IPS-18c (cell line): Measurements from ENCODE around the gene KRT4.

Experiments
- H3K4me3 ChIP-seq: 2 replicates; pipeline ENCODE4 v1.7.0; 2013; ENCODE audit warnings: low read depth, mild to moderate bottlenecking, low read length, moderate library complexity; ENCODE audit not compliant: insufficient read depth
- H3K9me3 ChIP-seq: one replicate; pipeline ENCODE4 v1.6.1; 2013; ENCODE audit warnings: mild to moderate bottlenecking, low read length, moderate library complexity; ENCODE audit not compliant: control insufficient read depth, insufficient read depth

The KRT4 gene

GRCh38 chr12:52827499-52828090 lies 13.7 kb upstream of the KRT4 start:
- no peaks in the 10 kb centered on the region for H3K9me3 ChIP-seq
- no peak overlapping the region for H3K4me3 ChIP-seq

DNA sequence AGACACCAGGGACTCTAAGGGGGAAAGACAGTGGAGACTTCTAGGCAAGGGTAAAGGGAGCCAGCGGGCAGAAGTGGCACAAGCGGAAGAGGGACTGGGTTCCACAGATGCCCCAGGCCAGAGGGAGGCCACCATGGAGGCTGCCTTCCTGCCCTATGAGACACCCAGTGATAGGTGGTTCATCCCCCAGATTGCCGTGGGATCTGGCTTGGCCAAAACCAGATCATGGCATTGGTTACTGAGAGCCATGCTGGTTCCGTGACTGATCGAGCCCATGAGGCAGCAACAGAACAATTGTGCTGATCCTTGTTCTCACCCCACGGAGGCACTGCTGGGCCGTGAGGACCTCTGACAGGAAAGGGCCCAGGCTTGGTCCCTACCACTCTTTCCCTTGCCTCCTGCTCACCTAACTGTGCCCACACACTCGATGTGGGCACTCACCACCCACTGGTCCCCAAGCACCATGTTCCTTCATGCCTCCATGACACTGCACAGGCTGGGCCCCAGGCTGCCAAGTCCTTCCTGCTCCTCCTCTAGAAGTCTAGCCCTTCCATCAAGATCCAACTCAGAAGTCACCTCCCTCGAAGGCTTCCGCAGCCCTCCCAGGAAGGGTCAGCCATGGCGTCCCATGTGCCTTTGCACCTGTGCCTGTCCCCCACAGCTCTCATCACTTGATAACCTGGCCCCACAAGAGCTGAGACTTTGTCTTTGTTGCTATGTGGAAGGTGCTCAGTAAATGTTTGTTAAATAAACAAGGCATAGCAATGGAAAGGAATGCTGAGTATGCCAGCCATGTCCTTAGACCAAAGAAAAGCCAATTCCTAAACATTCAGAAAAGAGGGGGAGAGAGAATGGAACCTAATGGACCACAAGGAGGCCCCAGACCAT lies 12.9 kb upstream of the KRT4 start:
- no peaks in the 10 kb centered on the region for H3K9me3 ChIP-seq
- no peak overlapping the region for H3K4me3 ChIP-seq

- Histone ChIP-seq H3K4me3 (no peak overlapping the region), H3K9me3 (no peaks in the 10 kb centered on the region)
These were observed 12.0 kb upstream of the KRT4 start for GRCh38 chr12:52825961-52826360.

DNA sequence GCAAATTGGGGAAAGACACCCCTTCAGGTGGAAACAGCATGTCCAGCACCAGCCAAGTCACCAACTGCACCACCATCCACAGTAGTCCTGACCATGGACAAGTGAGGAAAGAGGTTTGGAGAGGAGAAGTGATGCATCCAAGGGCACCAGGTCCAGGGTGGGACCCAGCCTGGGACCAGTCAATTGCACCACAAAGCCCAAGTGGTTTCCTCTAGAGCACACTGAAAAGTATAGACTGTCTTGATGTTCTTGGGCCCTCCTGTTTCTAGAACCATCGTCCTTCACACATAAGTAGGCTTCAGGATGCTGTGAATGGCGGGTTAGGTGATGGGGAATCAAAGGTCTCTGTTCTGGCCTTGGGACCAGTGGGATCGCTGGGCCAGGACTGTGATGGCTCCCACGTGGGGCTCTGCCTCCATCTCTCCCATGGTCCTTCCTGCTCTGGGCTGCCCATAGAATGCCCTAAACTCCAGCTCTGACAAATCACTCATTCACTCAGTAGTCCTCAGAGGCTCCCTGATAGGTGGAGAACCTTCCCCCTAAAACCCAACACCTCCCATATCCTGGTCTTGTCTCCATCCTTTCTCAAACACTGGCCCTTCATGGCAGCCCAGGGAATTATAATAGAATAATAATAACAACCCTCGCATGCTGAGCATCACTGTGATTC lies 11.0 kb upstream of the KRT4 start:
- Histone ChIP-seq H3K4me3 (no peak overlapping the region), H3K9me3 (no peaks in the 10 kb centered on the region)

DNA sequence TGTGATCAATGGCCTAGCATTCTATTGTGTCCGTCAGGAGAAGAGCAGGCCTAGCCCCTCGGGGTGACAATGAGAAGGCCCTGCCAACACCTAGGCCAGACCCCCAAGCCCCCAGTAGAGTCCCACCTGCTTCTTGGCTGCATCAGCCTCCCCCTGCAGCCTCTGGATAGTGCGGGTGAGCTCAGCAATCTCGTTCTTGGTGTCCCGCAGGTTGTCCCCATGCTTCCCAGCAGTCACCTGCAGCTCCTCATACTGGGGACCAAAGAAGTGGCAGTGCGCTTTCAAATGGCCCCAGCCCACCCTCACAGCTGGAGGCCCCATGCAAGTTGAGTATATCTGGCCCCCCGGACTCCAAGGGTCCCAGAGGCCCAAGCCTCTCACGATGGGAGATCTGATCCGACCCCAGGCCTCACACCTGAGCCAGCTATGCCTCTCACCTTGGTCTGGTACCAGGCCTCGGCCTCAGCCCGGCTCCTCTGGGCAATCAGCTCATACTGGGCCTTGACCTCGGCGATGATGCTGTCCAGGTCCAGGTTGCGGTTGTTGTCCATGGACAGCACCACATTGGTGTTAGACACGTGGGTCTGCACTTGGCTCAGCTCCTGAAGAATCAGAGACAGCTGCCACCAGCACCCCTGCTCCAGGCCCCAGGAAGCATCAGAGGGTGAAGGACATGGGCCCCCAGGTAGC lies 10.0 kb upstream of the KRT4 start:
- Histone ChIP-seq H3K4me3 (no peak overlapping the region), H3K9me3 (no peaks in the 10 kb centered on the region)

DNA sequence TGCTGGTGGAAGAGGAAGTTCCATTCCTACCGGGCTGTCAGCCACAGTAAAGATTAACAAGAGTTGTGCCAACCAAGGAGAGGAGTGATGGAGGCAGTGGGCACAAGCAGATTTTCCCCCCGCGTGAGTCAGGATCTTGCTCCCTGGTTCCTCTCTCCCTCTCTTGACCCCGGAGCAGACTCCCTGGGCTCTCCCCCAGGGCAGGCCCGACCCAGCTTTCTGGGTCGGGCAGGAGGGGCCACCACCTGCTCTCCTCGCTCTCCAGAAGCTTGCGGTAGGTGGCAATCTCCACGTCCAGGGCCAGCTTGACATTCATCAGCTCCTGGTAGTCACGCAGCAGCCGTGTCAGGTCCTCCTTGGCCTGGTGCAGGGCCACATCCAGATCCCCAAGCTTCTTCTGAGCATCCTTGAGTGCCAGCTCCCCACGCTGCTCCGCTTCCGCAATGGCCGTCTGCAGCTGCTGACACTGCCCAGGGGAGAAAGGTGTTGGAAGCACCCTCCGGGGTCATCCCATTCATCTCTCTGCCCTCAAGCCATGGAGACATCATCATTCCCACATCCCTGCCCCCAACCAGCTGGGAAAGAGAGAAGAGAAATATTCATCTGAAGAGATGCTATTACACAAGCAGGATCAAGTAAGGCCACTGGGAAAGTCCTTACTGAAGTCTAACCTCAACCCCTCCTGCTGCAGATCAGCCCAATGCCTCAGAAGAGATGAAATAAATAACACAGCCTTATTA lies 9.0 kb upstream of the KRT4 start:
- no peak overlapping the region for H3K4me3 ChIP-seq

GRCh38 chr12:52821826-52822660 lies 8.1 kb upstream of the KRT4 start:
- Histone ChIP-seq H3K9me3 (no peaks in the 10 kb centered on the region), H3K4me3 (no peak overlapping the region)

More for the DNA sequence above, 9.0 kb upstream of the KRT4 start:
- H3K9me3 ChIP-seq: no peaks in the 10 kb centered on the region

- H3K4me3 ChIP-seq: no peak overlapping the region
- H3K9me3 ChIP-seq: no peaks in the 10 kb centered on the region
These were observed 7.3 kb upstream of the KRT4 start for GRCh38 chr12:52821071-52821730.

- H3K4me3 ChIP-seq: no peak overlapping the region
- H3K9me3 ChIP-seq: no peaks in the 10 kb centered on the region
These were observed 6.6 kb upstream of the KRT4 start for GRCh38 chr12:52820521-52820920.

DNA sequence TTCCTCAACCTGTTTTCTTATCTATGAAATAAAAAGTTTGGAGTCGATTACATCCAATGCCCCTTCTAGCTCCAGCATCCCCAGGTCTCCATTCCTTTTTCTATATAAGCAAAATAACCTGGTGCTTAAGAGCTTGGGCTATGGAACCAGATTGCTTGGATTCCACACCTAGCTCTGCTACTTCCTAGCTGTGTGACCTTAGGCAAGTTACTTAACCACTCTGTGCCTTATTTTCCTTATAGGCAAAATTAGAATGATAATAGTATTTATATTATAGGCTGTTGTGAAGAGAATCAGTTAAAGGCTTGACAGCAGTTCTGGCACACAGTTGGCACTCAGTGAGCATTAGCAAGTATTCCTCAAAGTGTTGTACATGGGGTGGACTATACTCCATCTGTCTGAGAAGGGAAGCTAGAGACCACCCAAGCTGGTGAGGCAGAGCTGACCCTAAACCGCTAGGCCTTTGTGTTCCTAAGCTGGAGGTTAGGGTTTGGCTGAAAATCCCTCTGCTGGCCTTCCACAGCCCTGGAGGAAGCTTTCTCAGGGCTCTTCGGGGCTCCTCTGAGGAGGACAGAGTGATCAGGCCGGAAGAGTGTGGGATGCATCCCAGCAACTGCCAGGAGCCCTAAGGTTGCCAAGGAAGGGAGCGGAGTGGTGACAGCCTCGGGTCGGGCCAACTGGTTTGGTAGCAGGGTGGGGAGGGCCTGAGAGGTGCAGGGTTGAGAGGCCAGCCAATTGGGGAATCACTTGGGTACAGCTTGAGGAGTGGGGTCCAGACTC lies 6.0 kb upstream of the KRT4 start:
- no peaks in the 10 kb centered on the region for H3K9me3 ChIP-seq
- no peak overlapping the region for H3K4me3 ChIP-seq

DNA sequence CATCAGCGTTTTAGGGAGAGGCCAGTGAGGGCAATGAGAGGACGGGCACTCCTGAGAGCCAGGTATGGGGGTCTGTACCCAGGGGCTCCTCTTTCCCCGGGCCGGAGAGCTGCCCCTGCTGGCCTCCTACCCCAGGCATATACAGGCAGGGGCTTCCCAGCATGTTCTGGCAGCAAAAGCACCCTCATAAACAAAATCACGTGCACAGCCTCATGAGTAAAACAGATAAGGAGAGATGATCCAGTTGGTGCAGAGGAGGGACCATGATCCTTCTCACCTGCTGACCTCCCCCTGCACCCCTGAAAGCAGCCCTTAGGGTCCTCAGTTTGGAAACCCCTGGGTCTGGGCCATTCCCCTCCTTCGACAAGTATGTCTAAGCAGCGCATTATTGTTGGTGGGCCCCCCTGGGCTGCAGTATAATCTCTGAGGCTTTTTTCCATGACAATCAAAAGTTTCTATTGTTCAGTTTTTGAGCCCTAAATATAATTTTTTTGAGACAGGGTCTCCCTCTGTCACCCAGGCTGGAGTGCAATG lies 5.0 kb upstream of the KRT4 start:
- Histone ChIP-seq H3K4me3 (no peak overlapping the region), H3K9me3 (no peaks in the 10 kb centered on the region)

DNA sequence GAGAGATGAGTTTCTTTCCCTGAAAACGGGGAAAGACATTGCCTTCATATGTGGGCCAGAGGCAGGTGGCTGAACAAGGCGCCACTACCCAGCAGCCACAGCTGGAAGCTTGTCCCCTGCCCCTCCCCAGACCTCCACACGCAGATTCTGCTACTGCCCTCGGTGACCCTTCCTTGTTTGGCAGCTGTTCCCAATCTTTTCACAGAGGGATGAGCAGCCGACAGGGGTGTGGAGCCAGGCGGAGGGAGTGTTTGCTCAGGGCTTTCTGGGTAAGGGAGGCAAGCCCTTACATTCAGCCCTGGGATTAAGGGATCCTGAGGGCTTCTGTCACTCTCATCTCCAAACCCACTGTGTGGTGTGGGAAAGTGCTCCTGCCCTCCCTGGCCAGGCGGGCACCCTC lies 4.5 kb upstream of the KRT4 start:
- H3K9me3 ChIP-seq: no peaks in the 10 kb centered on the region
- H3K4me3 ChIP-seq: no peak overlapping the region

DNA sequence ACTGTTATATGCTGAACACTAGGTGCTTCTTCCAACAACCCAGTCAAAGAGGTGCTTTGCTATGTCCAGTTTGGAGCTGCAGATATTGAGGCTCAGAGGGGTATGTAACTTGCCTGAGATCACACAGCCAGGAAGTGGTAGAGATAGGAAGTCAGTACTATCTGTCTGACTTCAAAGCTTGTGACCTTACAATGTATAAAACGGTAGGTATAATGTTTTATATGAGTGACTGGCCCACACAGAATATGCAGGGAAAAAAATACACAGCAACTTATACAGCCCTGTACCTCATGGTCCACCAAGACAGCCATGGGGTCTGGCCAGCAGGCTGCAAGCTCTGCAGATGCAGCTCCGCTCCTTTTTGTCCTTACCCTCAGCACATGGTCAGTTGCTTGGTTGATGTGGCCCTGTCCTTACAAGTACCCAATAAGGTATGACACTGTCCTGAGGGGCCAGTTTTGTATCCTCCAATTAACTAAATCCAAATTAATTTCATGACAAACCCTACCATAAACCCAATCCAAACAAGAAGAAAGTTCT lies 3.9 kb upstream of the KRT4 start:
- Histone ChIP-seq H3K9me3 (no peaks in the 10 kb centered on the region), H3K4me3 (no peak overlapping the region)

- Histone ChIP-seq H3K4me3 (no peak overlapping the region), H3K9me3 (no peaks in the 10 kb centered on the region)
These were observed 3.2 kb upstream of the KRT4 start for GRCh38 chr12:52817003-52817698.
